ENCODE results near the gene POLR2F. TPM values are rescaled to one million over a fixed set of nuclear protein-coding genes. Genes with fewer than 3 reads are reported as not detected.

Gene POLR2F
- total RNA-seq, 2 experiments from 2014 or later, result 20.2 to 21.1 TPM

- H3K4me1 ChIP-seq (ENCODE audit: insufficient read depth, low read length), result no peaks in the 10 kb centered on the region
- intact Hi-C loops (cut with DNase I, micrococcal nuclease), result no loop called here
- no peak overlapping the region for H3K27ac ChIP-seq (ENCODE audit: low read depth in 1 of 2, low read length in 2 of 2)
- no peak overlapping the region for H3K4me3 ChIP-seq (ENCODE audit: low read length)
- Mint-ChIP-seq H3K4me1 (ENCODE audit: low read depth) (no peaks in the 10 kb centered on the region), H3K27me3 (no peaks in the 10 kb centered on the region), H3K36me3 (ENCODE audit: low read depth) (peaks cover 7% of the 10 kb centered on the region), H3K27ac (no peak overlapping the region), H3K9me3 (no peaks in the 10 kb centered on the region), H3K4me3 (no peak overlapping the region)
- CTCF ChIA-PET, result no interaction called here
- POLR2A ChIA-PET, result no interaction called here
- peaks cover 0 to 4% of the 10 kb centered on the region in 2 experiments for H3K9me3 ChIP-seq (ENCODE audit: control insufficient read depth in 1 of 2, insufficient read depth in 1 of 2, low read length in 2 of 2)
- no peak for DNase-seq
- H3K27me3 ChIP-seq (ENCODE audit: control insufficient read depth in 1 of 2, insufficient read depth in 2 of 2, low read length in 2 of 2), result no peaks in the 10 kb centered on the region
- ATAC-seq (ENCODE audit: poor library complexity), result no peak
- no peak for TF ChIP-seq CTCF (IDR thresholded peaks at IDR 0.05)
- no peaks in the 10 kb centered on the region for H3K36me3 ChIP-seq (ENCODE audit: insufficient read depth, low read length)
Observed at GRCh38 chr22:37985050-37985585, 31.6 kb downstream of the POLR2F start.

GRCh38 chr22:37985751-37986281 lies 32.3 kb downstream of the POLR2F start:
- H3K27ac ChIP-seq (ENCODE audit: low read depth in 1 of 2, low read length in 2 of 2), result no peak overlapping the region
- Mint-ChIP-seq H3K4me3 (no peak overlapping the region), H3K27ac (no peak overlapping the region), H3K27me3 (no peaks in the 10 kb centered on the region), H3K9me3 (no peaks in the 10 kb centered on the region), H3K36me3 (ENCODE audit: low read depth) (peaks cover 7% of the 10 kb centered on the region), H3K4me1 (ENCODE audit: low read depth) (no peaks in the 10 kb centered on the region)
- CTCF ChIA-PET, result no interaction called here
- no peak for ATAC-seq (ENCODE audit: poor library complexity)
- no peak overlapping the region for H3K4me3 ChIP-seq (ENCODE audit: low read length)
- intact Hi-C loops (cut with DNase I, micrococcal nuclease), result no loop called here
- no peak for DNase-seq
- no peak for TF ChIP-seq CTCF (IDR thresholded peaks at IDR 0.05)
- no peaks in the 10 kb centered on the region for H3K4me1 ChIP-seq (ENCODE audit: insufficient read depth, low read length)
- H3K9me3 ChIP-seq (ENCODE audit: control insufficient read depth in 1 of 2, insufficient read depth in 1 of 2, low read length in 2 of 2), result peaks cover 0 to 4% of the 10 kb centered on the region in 2 experiments
- no peaks in the 10 kb centered on the region for H3K27me3 ChIP-seq (ENCODE audit: control insufficient read depth in 1 of 2, insufficient read depth in 2 of 2, low read length in 2 of 2)
- POLR2A ChIA-PET, result no interaction called here
- no peaks in the 10 kb centered on the region for H3K36me3 ChIP-seq (ENCODE audit: insufficient read depth, low read length)

DNA sequence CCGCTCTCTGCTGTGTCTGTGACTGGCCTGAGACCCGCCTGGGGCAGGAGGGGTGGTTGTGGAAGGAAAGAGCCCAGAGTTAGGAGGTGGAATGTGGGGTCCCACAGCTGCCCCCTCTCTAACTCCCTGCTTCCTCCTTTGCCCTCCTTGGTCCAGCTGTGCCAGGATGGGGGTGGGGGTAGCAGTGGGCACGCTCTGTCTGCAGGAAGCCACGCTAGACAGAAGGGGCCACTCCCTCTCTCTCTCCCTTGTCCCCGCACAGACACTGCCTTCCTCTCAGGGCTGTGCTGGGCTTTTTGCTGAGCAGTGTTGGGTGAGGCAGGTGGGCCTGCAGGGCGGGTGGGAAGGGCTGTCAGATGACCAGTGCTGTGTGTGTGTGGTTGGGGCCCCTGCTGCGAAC lies 32.9 kb downstream of the POLR2F start:
- CTCF ChIA-PET, result no interaction called here

More for the DNA sequence above, 32.9 kb downstream of the POLR2F start:
- DNase-seq (no peak), ATAC-seq (ENCODE audit: poor library complexity) (no peak)
- Histone ChIP-seq H3K27me3 (ENCODE audit: control insufficient read depth in 1 of 2, insufficient read depth in 2 of 2, low read length in 2 of 2) (no peaks in the 10 kb centered on the region), H3K4me1 (ENCODE audit: insufficient read depth, low read length) (no peaks in the 10 kb centered on the region), H3K9me3 (ENCODE audit: control insufficient read depth in 1 of 2, insufficient read depth in 1 of 2, low read length in 2 of 2) (peaks cover 0 to 4% of the 10 kb centered on the region in 2 experiments), H3K36me3 (ENCODE audit: insufficient read depth, low read length) (no peaks in the 10 kb centered on the region), H3K27ac (ENCODE audit: low read depth in 1 of 2, low read length in 2 of 2) (no peak overlapping the region), H3K4me3 (ENCODE audit: low read length) (no peak overlapping the region)
- TF ChIP-seq CTCF (IDR thresholded peaks at IDR 0.05), result no peak
- H3K27me3 Mint-ChIP-seq, result no peaks in the 10 kb centered on the region
- no peaks in the 10 kb centered on the region for H3K9me3 Mint-ChIP-seq
- intact Hi-C loops (cut with DNase I, micrococcal nuclease), result no loop called here
- POLR2A ChIA-PET, result no interaction called here
- no peak overlapping the region for H3K27ac Mint-ChIP-seq
- no peaks in the 10 kb centered on the region for H3K4me1 Mint-ChIP-seq (ENCODE audit: low read depth)
- H3K36me3 Mint-ChIP-seq (ENCODE audit: low read depth), result peaks cover 7% of the 10 kb centered on the region
- H3K4me3 Mint-ChIP-seq, result no peak overlapping the region
